Liver (tissue), 9 donors: ENCODE measurements around the gene HIPK2. TPM values are rescaled to one million over a fixed set of nuclear protein-coding genes. Genes with fewer than 3 reads are reported as not detected.

Experiments
- DNase-seq: peaks from one replicate; pipeline ENCODE4 v3.0.0-alpha.2; 2017; ENCODE audit warnings: low spot score
- H3K27ac ChIP-seq, 2 donors: one replicate each; pipeline ENCODE4 v1.7.0; 2013; ENCODE audit warnings: inconsistent platforms in 2 of 2, low read length in 2 of 2, control low read depth in 1 of 2, low read depth in 1 of 2, mild to moderate bottlenecking in 1 of 2
- H3K27me3 ChIP-seq, 4 donors: one replicate each; pipeline versions ENCODE4 v1.6.1 to v1.7.0; 2013; ENCODE audit warnings: low read length in 3 of 4, inconsistent platforms in 1 of 4, mild to moderate bottlenecking in 1 of 4, moderate library complexity in 1 of 4; ENCODE audit not compliant: control insufficient read depth in 4 of 4, insufficient read depth in 4 of 4
- H3K36me3 ChIP-seq, 4 donors: one replicate each; pipeline versions ENCODE4 v1.6.1 to v1.7.0; 2013; ENCODE audit warnings: low read length in 3 of 4, mild to moderate bottlenecking in 3 of 4, low read depth in 1 of 4, moderate library complexity in 1 of 4; ENCODE audit not compliant: control insufficient read depth in 4 of 4, insufficient read depth in 3 of 4
- H3K4me1 ChIP-seq, 4 donors: one replicate each; pipeline versions ENCODE4 v1.6.1 to v1.7.0; 2013; ENCODE audit warnings: low read length in 3 of 4, mild to moderate bottlenecking in 3 of 4, moderate library complexity in 1 of 4; ENCODE audit not compliant: control insufficient read depth in 4 of 4, insufficient read depth in 4 of 4
- H3K4me3 ChIP-seq, 3 donors: one replicate each; pipeline versions ENCODE4 v1.6.1 to v1.7.0; 2013; ENCODE audit warnings: low read length in 3 of 3, control low read depth in 1 of 3, low read depth in 1 of 3, mild to moderate bottlenecking in 1 of 3
- H3K9ac ChIP-seq, 2 donors: one replicate each; pipeline ENCODE4 v1.7.0; 2013; ENCODE audit warnings: low read length in 2 of 2, mild to moderate bottlenecking in 2 of 2, moderate library complexity in 2 of 2, control low read depth in 1 of 2, low read depth in 1 of 2
- H3K9me3 ChIP-seq, 4 donors: one replicate each; pipeline versions ENCODE4 v1.6.1 to v1.7.0; 2013; ENCODE audit warnings: low read length in 3 of 4; ENCODE audit not compliant: control insufficient read depth in 4 of 4
- EGR1 ChIP-seq, 2 donors: IDR thresholded peaks; 2 replicates each; pipeline ENCODE4 v1.6.1; 2016 to 2018; ENCODE audit warnings: antibody characterized with exemption in 2 of 2, low read depth in 2 of 2
- FOXA1 ChIP-seq: IDR thresholded peaks from 2 replicates; pipeline ENCODE4 v1.6.1; 2016; ENCODE audit warnings: antibody characterized with exemption
- FOXA2 ChIP-seq: IDR thresholded peaks from 2 replicates; pipeline ENCODE4 v1.6.1; 2016; ENCODE audit warnings: antibody characterized with exemption
- GABPA ChIP-seq, 2 donors: IDR thresholded peaks in 1 of 2; conservative IDR thresholded peaks in 1 of 2; 2 replicates each; pipeline ENCODE4 v1.6.1; 2016; ENCODE audit warnings: antibody characterized with exemption in 2 of 2, mild to moderate bottlenecking in 1 of 2, moderate library complexity in 1 of 2
- HNF4A ChIP-seq, 2 donors: conservative IDR thresholded peaks; 2 replicates each; pipeline ENCODE4 v1.6.1; 2016; ENCODE audit warnings: antibody characterized with exemption in 2 of 2, mild to moderate bottlenecking in 2 of 2
- HNF4G ChIP-seq: IDR thresholded peaks from 2 replicates; pipeline ENCODE4 v1.6.1; 2016; ENCODE audit warnings: antibody characterized with exemption
- JUND ChIP-seq, 2 donors: IDR thresholded peaks; 2 replicates each; pipeline ENCODE4 v1.6.1; 2016; ENCODE audit warnings: antibody characterized with exemption in 2 of 2
- MAX ChIP-seq: IDR thresholded peaks from 2 replicates; pipeline ENCODE4 v1.6.1; 2016; ENCODE audit warnings: antibody characterized with exemption
- NR2F2 ChIP-seq: IDR thresholded peaks from 2 replicates; pipeline ENCODE4 v1.6.1; 2016; ENCODE audit warnings: antibody characterized with exemption
- RAD21 ChIP-seq, 2 donors: IDR thresholded peaks; 2 replicates each; pipeline ENCODE4 v1.6.1; 2016; ENCODE audit warnings: antibody characterized with exemption in 2 of 2, mild to moderate bottlenecking in 2 of 2
- REST ChIP-seq: IDR thresholded peaks from 2 replicates; pipeline ENCODE4 v1.6.1; 2016; ENCODE audit warnings: antibody characterized with exemption, mild to moderate bottlenecking
- RXRA ChIP-seq, 2 donors: IDR thresholded peaks; 2 replicates each; pipeline ENCODE4 v1.6.1; 2017 to 2018; ENCODE audit warnings: antibody characterized with exemption in 2 of 2, mild to moderate bottlenecking in 1 of 2
- SP1 ChIP-seq: IDR thresholded peaks from 2 replicates; pipeline ENCODE4 v1.6.1; 2018; ENCODE audit warnings: antibody characterized with exemption, mild to moderate bottlenecking
- TAF1 ChIP-seq: conservative IDR thresholded peaks from 2 replicates; pipeline ENCODE4 v1.6.1; 2016; ENCODE audit warnings: antibody characterized with exemption, mild to moderate bottlenecking
- ZBTB33 ChIP-seq: IDR thresholded peaks from 2 replicates; pipeline ENCODE4 v1.6.1; 2016; ENCODE audit warnings: antibody characterized with exemption
- WGBS: extraction: QIAGEN DNeasy Blood & Tissue Kit; methylation state at CpG from one replicate; pipeline ENCODE4 v1.1.7; 2013; 5-methylcytosine and 5-hydroxymethylcytosine counted together
- polyA plus RNA-seq, 2 donors: library from polyadenylated mRNA; stranded (reverse) in 1 of 2; unstranded in 1 of 2; fragments of 200-250 nt in 1 of 2; fragments of >200 nt in 1 of 2; fragmentation: Nextera tagmentation in 1 of 2; extraction: Ambion mirVana in 1 of 2; gene quantifications; one replicate each; pipeline versions ENCODE4 v1.2.1 to v1.2.3, GENCODE V29; 2013 to 2015
- total RNA-seq, 2 donors: library from RNA; depleted of rRNA; stranded (reverse); fragments of >200 nt; gene quantifications; one replicate each; pipeline ENCODE4 v1.2.3, GENCODE V29; 2014
- donor health status: healthy.
- donor health status: healthy.
- donor health status: healthy.
- donor health status: healthy.
- donor health status: healthy.

The HIPK2 gene
- total and polyA plus RNA-seq, 4 donors: 13.1 to 48.8 (median 16.6) TPM

DNA sequence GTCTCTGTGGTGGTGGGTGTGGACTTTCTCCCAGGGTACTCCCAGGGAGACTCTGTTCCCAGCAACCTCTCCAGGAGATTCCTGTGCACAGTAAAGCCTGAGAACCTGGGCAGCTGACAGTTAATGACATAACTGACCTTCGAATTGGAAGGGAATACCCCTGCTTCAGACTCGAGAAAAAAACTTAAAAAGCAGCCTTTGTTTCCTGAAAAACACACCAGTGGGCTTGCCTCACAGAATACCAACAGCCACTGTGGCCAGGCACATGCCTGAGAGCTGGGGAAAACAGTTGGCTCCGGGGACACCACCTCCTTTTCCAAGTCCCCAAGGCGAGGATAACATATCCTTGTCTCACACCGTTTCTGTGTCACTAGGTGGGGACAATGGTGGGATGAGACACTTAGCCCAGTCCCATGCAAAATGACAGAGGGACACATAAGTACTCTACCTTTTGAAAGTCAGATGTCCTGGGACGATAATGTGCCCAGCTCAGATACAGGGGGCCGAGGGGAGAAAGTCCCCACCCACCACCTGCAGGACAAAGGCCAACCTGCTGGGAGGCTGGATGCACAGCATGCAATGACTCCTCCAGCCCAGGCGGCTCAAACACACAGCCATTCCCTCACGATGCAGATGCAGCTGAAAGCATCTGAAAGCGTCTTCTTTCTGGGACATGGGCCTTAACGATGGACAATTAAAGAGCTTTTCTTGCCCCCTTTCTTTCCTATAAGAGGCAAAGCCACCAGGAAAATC, 65.6 kb downstream of the HIPK2 start:
- TF ChIP-seq FOXA1 (no peak), FOXA2 (no peak), RXRA (IDR thresholded peaks at IDR 0.05) (no peak), TAF1 (no peak), EGR1 (IDR thresholded peaks at IDR 0.05; ENCODE audit: low read depth in 2 of 2) (no peak), MAX (no peak), NR2F2 (no peak), SP1 (no peak)
- H3K27ac ChIP-seq: peak overlapping the region in 1 of 2 donors; percentile 64
- peaks cover 4 to 30% (median 19%) of the 10 kb centered on the region in 4 donors for H3K4me1 ChIP-seq
- WGBS: 68% methylated on average over 11 of the region's 11 CpGs
- H3K4me3 ChIP-seq: no peak overlapping the region
- no peak for DNase-seq
- no peaks in the 10 kb centered on the region for H3K27me3 ChIP-seq
- H3K9me3 ChIP-seq: no peaks in the 10 kb centered on the region
- peaks cover 9 to 32% (median 23%) of the 10 kb centered on the region in 4 donors for H3K36me3 ChIP-seq
- no peak overlapping the region for H3K9ac ChIP-seq

DNA sequence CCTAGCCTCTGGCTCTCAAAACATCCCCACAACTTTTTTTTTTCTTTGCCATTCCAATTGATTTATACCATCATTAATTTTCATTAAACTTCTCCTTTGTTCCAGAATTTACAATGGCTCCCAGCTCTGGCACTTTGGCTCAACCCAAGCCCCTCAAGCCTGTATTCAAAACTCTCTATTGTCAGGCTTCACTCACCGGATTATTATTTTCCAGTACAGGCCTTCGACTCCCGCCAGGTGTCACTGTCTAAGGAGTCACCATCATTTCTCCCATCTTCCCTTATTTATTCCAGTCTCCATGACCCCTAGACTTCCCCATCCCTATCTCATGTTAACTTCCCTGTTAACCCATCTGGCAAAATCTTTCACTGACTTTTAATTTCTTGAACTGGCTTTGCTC, 67.8 kb downstream of the HIPK2 start:
- Histone ChIP-seq H3K9me3 (no peaks in the 10 kb centered on the region), H3K4me1 (peaks cover 4 to 28% (median 19%) of the 10 kb centered on the region in 4 donors), H3K36me3 (peaks cover 5 to 24% (median 16%) of the 10 kb centered on the region in 4 donors), H3K9ac (no peak overlapping the region), H3K4me3 (no peak overlapping the region), H3K27ac (no peak overlapping the region), H3K27me3 (no peaks in the 10 kb centered on the region)
- TF ChIP-seq REST: no peak
- TF ChIP-seq EGR1 (IDR thresholded peaks at IDR 0.05; ENCODE audit: low read depth in 2 of 2): no peak
- TF ChIP-seq RXRA (IDR thresholded peaks at IDR 0.05): no peak
- TF ChIP-seq JUND (IDR thresholded peaks at IDR 0.05): no peak
- no peak for TF ChIP-seq NR2F2
- no peak for TF ChIP-seq RAD21 (IDR thresholded peaks at IDR 0.05)
- no peak for TF ChIP-seq GABPA (IDR thresholded peaks at IDR 0.05 in 1 of 2, conservative IDR thresholded peaks at IDR 0.05 in 1 of 2)
- TF ChIP-seq HNF4G: no peak
- no peak for TF ChIP-seq SP1
- no peak for TF ChIP-seq FOXA1
- TF ChIP-seq HNF4A (conservative IDR thresholded peaks at IDR 0.05): no peak
- TF ChIP-seq ZBTB33: no peak
- no peak for TF ChIP-seq MAX
- TF ChIP-seq FOXA2: no peak
- no peak for DNase-seq
- 98% methylated on average over 3 of the region's 3 CpGs for WGBS
